ENCODE measurements around the gene KCNN3.

KCNN3 gene

DNA sequence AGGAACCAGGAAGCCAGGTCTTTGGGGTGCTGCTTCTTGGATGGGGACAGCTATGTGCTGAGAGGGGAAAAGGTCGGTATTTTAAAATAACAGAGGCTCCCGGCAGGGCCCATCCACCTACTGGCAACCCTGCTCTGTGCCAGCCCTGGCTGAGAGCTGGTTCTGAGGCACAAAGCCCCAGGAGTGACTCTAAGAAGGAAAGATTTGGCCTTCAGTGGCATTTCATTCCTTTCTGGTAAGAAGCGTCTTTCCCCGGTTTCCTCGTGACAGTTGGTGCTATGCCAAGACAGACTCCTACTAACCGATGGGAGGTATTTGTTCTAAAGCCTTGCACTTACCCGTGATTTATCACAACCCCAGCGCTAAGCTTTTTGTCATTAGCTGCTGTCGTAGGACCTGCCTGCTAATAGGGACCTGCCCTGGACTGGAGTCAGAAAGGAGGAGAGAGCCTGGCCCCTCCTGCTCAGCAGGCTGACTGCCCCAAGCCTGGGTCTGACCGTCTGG, 139.0 kb downstream of the KCNN3 start:
- Histone ChIP-seq H3K27ac (ENCODE audit: low read depth in 2 of 2, low read length in 2 of 2) (peak overlapping the region in 1 of 2 donors; percentile 23), H3K4me3 (ENCODE audit: low read length in 2 of 2) (no peak overlapping the region), H3K27me3 (ENCODE audit: control insufficient read depth in 2 of 2, insufficient read depth in 2 of 2, low read length in 2 of 2) (peaks cover 0 to 2% of the 10 kb centered on the region in 2 donors), H3K4me1 (ENCODE audit: control insufficient read depth in 2 of 2, insufficient read depth in 2 of 2, low read length in 2 of 2) (peaks cover 0 to 9% of the 10 kb centered on the region in 2 donors), H3K9me3 (ENCODE audit: control insufficient read depth in 2 of 2, low read length in 2 of 2) (no peaks in the 10 kb centered on the region), H3K9ac (ENCODE audit: low read depth in 1 of 2, low read length in 2 of 2) (no peak overlapping the region), H3K36me3 (ENCODE audit: control insufficient read depth in 2 of 2, insufficient read depth in 2 of 2, low read length in 2 of 2) (no peaks in the 10 kb centered on the region)

DNA sequence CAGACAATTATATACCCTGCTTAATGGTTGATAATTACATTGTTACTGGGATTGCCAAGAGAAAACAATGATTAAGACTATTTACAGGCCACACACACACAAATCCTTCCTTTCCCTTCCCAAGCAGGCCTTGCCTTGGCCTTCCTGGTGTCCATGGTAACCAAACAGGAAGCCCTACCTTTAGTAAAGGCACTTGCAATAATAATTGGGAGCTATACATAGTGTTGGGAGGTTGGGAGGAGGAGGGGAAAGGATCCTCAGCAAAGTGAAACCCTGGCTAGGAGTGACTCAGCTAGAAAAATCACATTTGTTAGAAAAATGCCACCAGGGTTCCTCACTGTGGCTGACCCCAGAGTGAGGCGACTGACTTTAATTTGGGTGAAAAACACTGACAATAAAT, 139.8 kb downstream of the KCNN3 start:
- Histone ChIP-seq H3K4me1 (ENCODE audit: control insufficient read depth in 2 of 2, insufficient read depth in 2 of 2, low read length in 2 of 2) (peaks cover 0 to 9% of the 10 kb centered on the region in 2 donors), H3K27ac (ENCODE audit: low read depth in 2 of 2, low read length in 2 of 2) (no peak overlapping the region), H3K9ac (ENCODE audit: low read depth in 1 of 2, low read length in 2 of 2) (no peak overlapping the region), H3K36me3 (ENCODE audit: control insufficient read depth in 2 of 2, insufficient read depth in 2 of 2, low read length in 2 of 2) (no peaks in the 10 kb centered on the region), H3K4me3 (ENCODE audit: low read length in 2 of 2) (no peak overlapping the region), H3K27me3 (ENCODE audit: control insufficient read depth in 2 of 2, insufficient read depth in 2 of 2, low read length in 2 of 2) (no peaks in the 10 kb centered on the region), H3K9me3 (ENCODE audit: control insufficient read depth in 2 of 2, low read length in 2 of 2) (no peaks in the 10 kb centered on the region)

DNA sequence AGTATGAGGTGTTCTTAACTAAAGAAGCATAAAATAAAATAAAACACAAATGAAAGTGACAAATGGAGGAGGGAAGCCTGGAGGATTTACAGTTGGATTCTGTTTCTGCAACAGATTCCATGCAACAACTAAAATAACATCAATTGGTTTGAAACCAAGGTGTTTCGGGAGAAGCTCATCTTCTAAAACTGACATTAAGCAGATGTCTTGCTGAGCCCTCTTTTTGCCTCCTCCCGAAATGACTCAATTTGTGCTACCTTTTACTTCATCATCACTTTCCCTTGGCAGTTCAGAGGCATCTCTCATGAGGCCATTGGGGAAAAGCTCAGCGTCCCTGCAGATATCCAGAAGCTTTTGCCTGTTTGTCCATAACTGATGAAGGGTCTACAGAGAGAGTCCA, 140.5 kb downstream of the KCNN3 start:
- Histone ChIP-seq H3K27me3 (ENCODE audit: control insufficient read depth in 2 of 2, insufficient read depth in 2 of 2, low read length in 2 of 2) (no peaks in the 10 kb centered on the region), H3K9ac (ENCODE audit: low read depth in 1 of 2, low read length in 2 of 2) (no peak overlapping the region), H3K9me3 (ENCODE audit: control insufficient read depth in 2 of 2, low read length in 2 of 2) (no peaks in the 10 kb centered on the region), H3K27ac (ENCODE audit: low read depth in 2 of 2, low read length in 2 of 2) (no peak overlapping the region), H3K36me3 (ENCODE audit: control insufficient read depth in 2 of 2, insufficient read depth in 2 of 2, low read length in 2 of 2) (no peaks in the 10 kb centered on the region), H3K4me1 (ENCODE audit: control insufficient read depth in 2 of 2, insufficient read depth in 2 of 2, low read length in 2 of 2) (peaks cover 0 to 9% of the 10 kb centered on the region in 2 donors), H3K4me3 (ENCODE audit: low read length in 2 of 2) (no peak overlapping the region)

DNA sequence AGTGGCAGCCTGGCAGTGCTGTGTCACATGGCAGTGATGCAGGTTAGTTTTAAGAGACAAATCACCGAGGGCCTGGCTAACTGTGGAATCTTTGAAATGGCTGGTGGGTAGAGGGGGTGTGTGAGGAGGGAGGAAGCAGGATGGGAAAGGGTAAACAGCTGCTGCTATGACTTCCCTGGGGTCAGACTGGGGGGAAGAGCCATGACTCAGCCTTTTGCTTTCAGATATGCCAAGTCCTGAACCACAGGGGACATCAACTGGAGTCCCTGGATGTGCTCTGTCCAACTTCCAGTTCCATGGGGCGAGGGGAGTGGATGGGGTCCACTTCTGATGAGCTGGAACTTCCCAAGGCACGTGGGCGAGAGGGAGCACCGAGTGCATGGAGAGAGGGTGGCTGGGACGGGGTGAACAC, 141.0 kb downstream of the KCNN3 start:
- Histone ChIP-seq H3K4me1 (ENCODE audit: control insufficient read depth in 2 of 2, insufficient read depth in 2 of 2, low read length in 2 of 2) (peaks cover 0 to 9% of the 10 kb centered on the region in 2 donors), H3K9ac (ENCODE audit: low read depth in 1 of 2, low read length in 2 of 2) (no peak overlapping the region), H3K27me3 (ENCODE audit: control insufficient read depth in 2 of 2, insufficient read depth in 2 of 2, low read length in 2 of 2) (no peaks in the 10 kb centered on the region), H3K4me3 (ENCODE audit: low read length in 2 of 2) (no peak overlapping the region), H3K36me3 (ENCODE audit: control insufficient read depth in 2 of 2, insufficient read depth in 2 of 2, low read length in 2 of 2) (no peaks in the 10 kb centered on the region), H3K27ac (ENCODE audit: low read depth in 2 of 2, low read length in 2 of 2) (no peak overlapping the region), H3K9me3 (ENCODE audit: control insufficient read depth in 2 of 2, low read length in 2 of 2) (no peaks in the 10 kb centered on the region)

DNA sequence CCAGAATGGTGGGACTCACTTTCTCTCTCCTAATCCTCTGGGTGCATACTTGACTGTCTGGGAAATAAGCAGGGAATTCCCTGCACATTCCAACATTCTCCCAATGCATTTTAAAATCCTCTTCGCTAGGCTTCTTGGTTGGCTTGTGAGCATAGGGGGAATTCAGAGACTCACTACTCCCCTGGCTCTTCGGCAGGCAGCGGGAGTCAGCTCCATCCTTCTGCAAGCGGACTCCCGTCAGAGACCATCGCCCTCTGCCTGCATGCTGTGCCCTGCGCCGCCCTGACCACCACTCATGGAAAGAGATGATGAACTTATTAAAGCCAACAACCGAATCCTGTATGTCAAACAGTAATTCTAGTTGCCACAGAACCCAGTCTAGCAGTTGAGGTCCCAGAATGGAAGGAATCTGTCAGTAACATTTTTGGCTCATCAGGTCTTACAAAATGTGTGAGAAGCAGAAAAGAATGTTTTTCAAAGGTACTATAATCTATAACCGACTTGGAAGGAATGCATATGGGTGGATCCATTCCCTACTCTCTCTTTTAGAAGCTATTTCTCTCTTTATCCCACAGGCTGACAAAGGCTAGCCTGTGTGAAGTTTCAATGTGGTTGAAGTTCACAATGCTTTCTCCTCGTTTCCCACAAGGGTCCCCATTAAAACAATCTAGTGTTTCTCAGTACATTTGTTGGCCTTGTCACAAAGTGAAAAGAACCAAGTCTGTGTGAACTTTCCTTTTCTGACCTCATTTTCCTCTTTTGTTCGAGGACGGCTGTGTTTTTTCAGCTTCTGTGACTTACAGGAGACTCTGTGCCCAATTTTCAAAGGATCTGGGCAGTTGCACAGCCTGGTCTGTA, 143.0 kb downstream of the KCNN3 start:
- Histone ChIP-seq H3K4me3 (ENCODE audit: low read length in 2 of 2) (no peak overlapping the region), H3K27ac (ENCODE audit: low read depth in 2 of 2, low read length in 2 of 2) (no peak overlapping the region), H3K9me3 (ENCODE audit: control insufficient read depth in 2 of 2, low read length in 2 of 2) (no peaks in the 10 kb centered on the region), H3K9ac (ENCODE audit: low read depth in 1 of 2, low read length in 2 of 2) (no peak overlapping the region), H3K27me3 (ENCODE audit: control insufficient read depth in 2 of 2, insufficient read depth in 2 of 2, low read length in 2 of 2) (no peaks in the 10 kb centered on the region), H3K4me1 (ENCODE audit: control insufficient read depth in 2 of 2, insufficient read depth in 2 of 2, low read length in 2 of 2) (peaks cover 0 to 9% of the 10 kb centered on the region in 2 donors), H3K36me3 (ENCODE audit: control insufficient read depth in 2 of 2, insufficient read depth in 2 of 2, low read length in 2 of 2) (no peaks in the 10 kb centered on the region)

DNA sequence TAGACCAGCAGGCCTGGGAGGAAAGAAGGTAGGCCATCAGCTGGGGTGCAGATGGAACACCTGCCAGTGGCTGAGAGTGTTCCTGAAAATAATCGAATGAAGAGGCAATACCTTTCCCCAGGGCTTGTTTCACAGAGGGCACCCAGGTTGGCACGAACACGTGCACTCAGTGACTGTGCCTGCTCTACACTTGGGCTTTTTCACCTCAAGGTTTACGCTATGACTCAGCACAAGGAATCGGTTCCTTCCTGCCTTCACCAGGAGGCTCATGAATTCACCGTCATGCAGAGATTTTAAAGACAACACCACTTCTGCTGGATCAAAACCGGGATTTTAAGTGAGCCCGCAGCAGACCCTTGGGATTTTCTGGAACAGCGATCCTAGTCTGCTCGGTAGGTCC, 143.6 kb downstream of the KCNN3 start:
- peaks cover 0 to 9% of the 10 kb centered on the region in 2 donors for H3K4me1 ChIP-seq (ENCODE audit: control insufficient read depth in 2 of 2, insufficient read depth in 2 of 2, low read length in 2 of 2)
- no peaks in the 10 kb centered on the region for H3K9me3 ChIP-seq (ENCODE audit: control insufficient read depth in 2 of 2, low read length in 2 of 2)
- no peak overlapping the region for H3K9ac ChIP-seq (ENCODE audit: low read depth in 1 of 2, low read length in 2 of 2)
- H3K36me3 ChIP-seq (ENCODE audit: control insufficient read depth in 2 of 2, insufficient read depth in 2 of 2, low read length in 2 of 2), result no peaks in the 10 kb centered on the region
- H3K27ac ChIP-seq (ENCODE audit: low read depth in 2 of 2, low read length in 2 of 2), result no peak overlapping the region
- H3K4me3 ChIP-seq (ENCODE audit: low read length in 2 of 2), result no peak overlapping the region
- H3K27me3 ChIP-seq (ENCODE audit: control insufficient read depth in 2 of 2, insufficient read depth in 2 of 2, low read length in 2 of 2), result no peaks in the 10 kb centered on the region

DNA sequence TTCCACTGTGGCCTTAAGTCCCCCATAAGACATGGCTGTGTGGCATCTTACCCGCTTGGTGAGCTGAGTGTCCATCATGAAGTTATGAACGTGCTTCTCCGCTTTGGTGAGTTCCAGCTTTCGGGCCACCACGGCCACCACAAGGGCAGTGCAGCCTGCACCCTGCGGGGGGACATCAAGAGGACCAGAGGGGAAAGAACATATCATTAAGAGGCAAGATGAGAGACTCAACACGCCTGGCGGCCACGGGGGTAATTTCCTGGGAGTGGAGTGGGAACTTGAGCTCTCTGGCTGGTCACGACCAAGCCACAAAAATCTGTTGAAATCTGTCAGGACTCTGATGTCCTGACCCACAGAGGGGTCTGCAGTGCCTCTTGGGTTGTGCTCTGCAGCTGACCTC, 144.2 kb downstream of the KCNN3 start:
- Histone ChIP-seq H3K9me3 (ENCODE audit: control insufficient read depth in 2 of 2, low read length in 2 of 2) (no peaks in the 10 kb centered on the region), H3K4me3 (ENCODE audit: low read length in 2 of 2) (no peak overlapping the region), H3K9ac (ENCODE audit: low read depth in 1 of 2, low read length in 2 of 2) (no peak overlapping the region), H3K27me3 (ENCODE audit: control insufficient read depth in 2 of 2, insufficient read depth in 2 of 2, low read length in 2 of 2) (no peaks in the 10 kb centered on the region), H3K27ac (ENCODE audit: low read depth in 2 of 2, low read length in 2 of 2) (no peak overlapping the region), H3K36me3 (ENCODE audit: control insufficient read depth in 2 of 2, insufficient read depth in 2 of 2, low read length in 2 of 2) (no peaks in the 10 kb centered on the region), H3K4me1 (ENCODE audit: control insufficient read depth in 2 of 2, insufficient read depth in 2 of 2, low read length in 2 of 2) (peaks cover 0 to 9% of the 10 kb centered on the region in 2 donors)

DNA sequence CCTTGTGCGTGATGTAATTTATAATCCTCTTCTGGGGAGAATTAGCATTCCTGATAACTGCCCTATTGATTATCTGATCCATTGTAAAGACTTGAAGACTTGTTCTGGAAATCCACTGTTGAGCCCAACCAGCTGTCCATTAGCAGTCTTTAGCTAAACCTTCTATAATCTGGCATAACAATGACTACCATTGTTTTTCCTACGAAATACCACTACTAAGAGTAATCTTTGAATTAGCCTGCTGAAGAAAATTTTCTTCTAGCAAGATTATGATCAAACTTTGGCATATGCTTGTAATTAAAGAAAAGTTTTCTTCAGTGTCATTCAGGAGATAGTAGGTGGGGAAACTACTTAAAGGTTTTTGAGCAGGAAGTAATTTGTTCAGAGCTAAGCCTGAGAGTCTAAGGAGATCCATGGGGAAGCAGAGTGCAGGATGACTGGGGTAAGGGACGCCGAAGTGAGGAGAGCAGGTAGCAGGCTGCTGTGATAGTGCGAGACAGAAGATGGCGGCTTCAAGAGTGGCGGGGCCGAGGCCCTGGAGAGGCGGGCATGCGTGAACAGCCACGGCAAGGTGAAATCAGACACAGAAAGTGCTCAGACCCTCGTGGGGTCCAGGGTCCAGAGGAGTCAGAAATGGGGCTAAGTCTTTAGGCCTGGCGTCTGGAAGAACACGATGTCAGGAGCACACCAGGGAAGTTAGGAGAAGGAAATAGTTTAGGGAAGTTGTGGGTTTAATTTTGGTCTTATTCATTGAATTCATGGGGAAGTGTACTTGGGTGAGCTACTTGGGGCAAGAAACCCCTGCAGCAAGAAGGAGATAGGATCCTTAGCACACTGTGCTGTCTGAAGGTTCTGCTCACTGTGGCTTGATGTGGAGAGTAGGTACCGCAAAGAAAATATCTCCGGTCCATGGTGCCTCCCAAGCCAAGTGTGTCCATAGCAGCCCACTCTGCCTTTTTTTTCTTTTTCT, 149.5 kb downstream of the KCNN3 start:
- H3K4me3 ChIP-seq (ENCODE audit: low read length in 2 of 2), result no peak overlapping the region

DNA sequence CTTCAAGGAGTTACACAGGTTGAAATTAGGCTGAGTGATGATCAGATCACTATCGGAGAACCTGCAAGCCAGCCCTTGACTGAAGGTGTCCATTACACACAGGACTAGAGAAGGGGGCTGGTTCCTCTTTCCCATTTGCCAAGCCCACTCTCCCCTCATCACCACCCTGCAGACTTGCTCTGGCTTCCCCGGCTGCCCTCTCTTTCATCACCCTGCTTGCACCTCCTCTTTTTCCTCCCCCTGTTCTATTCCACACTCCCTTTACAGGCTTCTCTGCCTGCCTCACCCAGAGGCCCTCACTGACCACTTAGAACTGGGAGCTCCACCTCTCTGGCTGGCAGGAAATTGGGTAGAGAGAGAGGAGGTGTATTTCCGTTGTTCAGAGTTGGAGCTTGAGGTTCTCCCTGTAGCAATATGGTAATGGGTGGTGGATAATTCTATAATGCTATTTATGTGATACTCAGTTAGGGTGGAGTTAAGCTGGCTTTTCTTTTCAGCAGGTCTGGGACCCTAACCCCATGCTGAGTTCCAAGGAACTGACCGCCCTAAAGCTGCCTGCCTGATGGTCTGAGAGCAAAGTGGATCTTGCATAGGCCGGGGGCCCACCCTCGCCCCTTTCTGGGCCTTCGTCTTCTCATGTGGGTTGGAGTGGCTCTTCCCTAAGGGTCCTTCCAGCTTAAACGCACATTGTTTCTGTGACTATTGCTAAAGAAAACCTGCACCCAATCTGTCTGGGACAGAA, 150.3 kb downstream of the KCNN3 start:
- Histone ChIP-seq H3K27ac (ENCODE audit: low read depth in 2 of 2, low read length in 2 of 2) (no peak overlapping the region), H3K36me3 (ENCODE audit: control insufficient read depth in 2 of 2, insufficient read depth in 2 of 2, low read length in 2 of 2) (no peaks in the 10 kb centered on the region), H3K4me3 (ENCODE audit: low read length in 2 of 2) (no peak overlapping the region), H3K9ac (ENCODE audit: low read depth in 1 of 2, low read length in 2 of 2) (no peak overlapping the region), H3K4me1 (ENCODE audit: control insufficient read depth in 2 of 2, insufficient read depth in 2 of 2, low read length in 2 of 2) (no peaks in the 10 kb centered on the region), H3K9me3 (ENCODE audit: control insufficient read depth in 2 of 2, low read length in 2 of 2) (no peaks in the 10 kb centered on the region), H3K27me3 (ENCODE audit: control insufficient read depth in 2 of 2, insufficient read depth in 2 of 2, low read length in 2 of 2) (no peaks in the 10 kb centered on the region)

More for the DNA sequence above, 149.5 kb downstream of the KCNN3 start:
- H3K27ac ChIP-seq (ENCODE audit: low read depth in 2 of 2, low read length in 2 of 2), result no peak overlapping the region
- H3K4me1 ChIP-seq (ENCODE audit: control insufficient read depth in 2 of 2, insufficient read depth in 2 of 2, low read length in 2 of 2), result no peaks in the 10 kb centered on the region
- no peak overlapping the region for H3K9ac ChIP-seq (ENCODE audit: low read depth in 1 of 2, low read length in 2 of 2)
- H3K36me3 ChIP-seq (ENCODE audit: control insufficient read depth in 2 of 2, insufficient read depth in 2 of 2, low read length in 2 of 2), result no peaks in the 10 kb centered on the region
- H3K27me3 ChIP-seq (ENCODE audit: control insufficient read depth in 2 of 2, insufficient read depth in 2 of 2, low read length in 2 of 2), result no peaks in the 10 kb centered on the region
- no peaks in the 10 kb centered on the region for H3K9me3 ChIP-seq (ENCODE audit: control insufficient read depth in 2 of 2, low read length in 2 of 2)
